Ovary (tissue), 9 donors: ENCODE measurements around the gene RASA3. TPM values are rescaled to one million over a fixed set of nuclear protein-coding genes. Genes with fewer than 3 reads are reported as not detected.

Experiments
- DNase-seq, 5 donors: peaks; one replicate each; pipeline ENCODE4 v3.0.0-alpha.2; 2019 to 2020
- H3K27ac ChIP-seq, 2 donors: fragments of 200-600 bp; one replicate each; pipeline versions ENCODE4 v1.5.1 to v1.8.0; 2019 to 2022
- H3K27me3 ChIP-seq: fragments of 200-600 bp; one replicate; pipeline ENCODE4 v1.8.0; 2022
- H3K36me3 ChIP-seq: fragments of 200-600 bp; sonication (generic); one replicate; pipeline ENCODE4 v1.5.1; 2019
- H3K4me1 ChIP-seq: one replicate; pipeline ENCODE4 v1.8.1; 2013; ENCODE audit warnings: mild to moderate bottlenecking, moderate library complexity; ENCODE audit not compliant: insufficient read depth
- H3K4me3 ChIP-seq: fragments of 200-600 bp; sonication (generic); one replicate; pipeline ENCODE4 v1.5.1; 2017
- H3K9me3 ChIP-seq, 2 donors: fragments of 200-600 bp in 1 of 2; sonication (generic) in 1 of 2; one replicate each; pipeline versions ENCODE4 v1.5.1 to v1.8.1; 2013 to 2019; ENCODE audit warnings: mild to moderate bottlenecking in 1 of 2, moderate library complexity in 1 of 2
- CTCF ChIP-seq, 3 donors: fragments of 450-650 bp in 2 of 3; fragments of 200-600 bp in 1 of 3; IDR thresholded peaks; one replicate each; pipeline versions ENCODE4 v1.5.1 to v1.8.0; 2016 to 2022; ENCODE audit warnings: antibody characterized with exemption in 3 of 3, mild to moderate bottlenecking in 1 of 3
- EP300 ChIP-seq: sonication (generic); formaldehyde crosslinking; IDR thresholded peaks from one replicate; pipeline ENCODE4 v1.6.1; 2017; ENCODE audit warnings: antibody characterized with exemption
- POLR2A ChIP-seq: fragments of 450-650 bp; IDR thresholded peaks from one replicate; pipeline ENCODE4 v1.6.1; 2017; ENCODE audit warnings: antibody characterized with exemption, mild to moderate bottlenecking, moderate library complexity
- WGBS, 3 donors: extraction: QIAGEN DNeasy Blood & Tissue Kit in 1 of 3; methylation state at CpG; one replicate each; pipeline versions ENCODE4 v1.1.5 to v1.1.7; 2013 to 2017; 5-methylcytosine and 5-hydroxymethylcytosine counted together
- intact Hi-C, 4 donors: fragments of 100-400 bp; cut with DNase I; formaldehyde crosslinking; loops; one replicate each; pipeline versions ENCODE4 v1.11.0 to v1.15.1; 2022 to 2023
- polyA plus RNA-seq, 2 donors: library from polyadenylated mRNA; stranded (reverse); fragments of 200-250 nt in 1 of 2; fragments of 350-450 nt in 1 of 2; fragmentation: Illumina TruSeq in 1 of 2; extraction: RNeasy Lipid Tissue Mini Kit (QIAGEN cat#74804) in 1 of 2; gene quantifications; one replicate each; pipeline ENCODE4 v1.2.3, GENCODE V29; 2013 to 2014
- total RNA-seq, 7 donors: library from RNA; depleted of rRNA in 2 of 7; stranded (reverse); fragments of >200 nt in 2 of 7; fragmentation: NEBNext Ultra II Directional in 3 of 7; extraction: Animal tissue kit (Norgen Biotek cat#: 25700) in 3 of 7; gene quantifications; one replicate each; pipeline versions ENCODE4 v1.1.0 to v1.2.4, GENCODE V29; 2016 to 2023
- donor health status: DM: no; HTN: no; CAD: no; lungs with moderate emphysema.
- donor health status: DM: no; HTN: no; CAD: no.
- donor health status: Bipolar disorder and iron deficiency.
- donor health status: DM: yes; HTN: yes; CAD: no.
- donor health status: DM: no; HTN: no; CAD: no.
- donor health status: DM: yes; HTN: yes; CAD: no.

The RASA3 gene
- total and polyA plus RNA-seq, 9 donors: 5.4 to 16.9 (median 9.4) TPM

- DNase-seq: peak in 1 of 5 donors; percentile 54
- WGBS, 3 donors: 21 to 60% (median 34%) methylated on average over 19 of the region's 19 CpGs
- Histone ChIP-seq H3K36me3 (no peaks in the 10 kb centered on the region), H3K4me3 (no peak overlapping the region), H3K4me1 (peaks cover 6% of the 10 kb centered on the region), H3K27ac (no peak overlapping the region), H3K9me3 (no peaks in the 10 kb centered on the region), H3K27me3 (no peaks in the 10 kb centered on the region)
- TF ChIP-seq POLR2A (no peak), EP300 (no peak), CTCF (IDR thresholded peaks at IDR 0.05) (no peak)
- intact Hi-C loops: no loop called here
These were observed 85.0 kb downstream of the RASA3 start for GRCh38 chr13:114047358-114047881.

GRCh38 chr13:114046431-114046975 is 85.9 kb downstream of the RASA3 start:
- Histone ChIP-seq H3K27me3 (no peaks in the 10 kb centered on the region), H3K4me3 (no peak overlapping the region), H3K9me3 (no peaks in the 10 kb centered on the region), H3K4me1 (peaks cover 6% of the 10 kb centered on the region), H3K36me3 (no peaks in the 10 kb centered on the region), H3K27ac (no peak overlapping the region)
- DNase-seq: no peak
- intact Hi-C loops: no loop called here
- 87 to 93% (median 90%) methylated on average over 14 of the region's 14 CpGs for WGBS, 3 donors
- TF ChIP-seq CTCF (IDR thresholded peaks at IDR 0.05): no peak
- TF ChIP-seq POLR2A: no peak
- no peak for TF ChIP-seq EP300

GRCh38 chr13:114045113-114045735 is 87.2 kb downstream of the RASA3 start:
- Histone ChIP-seq H3K4me3 (no peak overlapping the region), H3K9me3 (no peaks in the 10 kb centered on the region), H3K4me1 (peaks cover 6% of the 10 kb centered on the region), H3K27me3 (no peaks in the 10 kb centered on the region), H3K36me3 (no peaks in the 10 kb centered on the region), H3K27ac (no peak overlapping the region)
- TF ChIP-seq CTCF (IDR thresholded peaks at IDR 0.05) (no peak), POLR2A (no peak), EP300 (no peak)
- intact Hi-C loops: no loop called here
- no peak for DNase-seq
- 90 to 94% (median 93%) methylated on average over 21 of the region's 21 CpGs for WGBS, 3 donors

- intact Hi-C loops: no loop called here
- Histone ChIP-seq H3K4me3 (no peak overlapping the region), H3K27ac (no peak overlapping the region), H3K27me3 (no peaks in the 10 kb centered on the region), H3K4me1 (peaks cover 6% of the 10 kb centered on the region), H3K9me3 (no peaks in the 10 kb centered on the region), H3K36me3 (no peaks in the 10 kb centered on the region)
- peak in 1 of 5 donors; percentile 59 for DNase-seq
- TF ChIP-seq CTCF (IDR thresholded peaks at IDR 0.05): no peak
- TF ChIP-seq EP300: no peak
- no peak for TF ChIP-seq POLR2A
- WGBS, 3 donors: 51 to 81% (median 72%) methylated on average over 9 to 13 of the region's 17 CpGs
These were observed 87.9 kb downstream of the RASA3 start for GRCh38 chr13:114044486-114044885.
